HG03575 (cell line): ENCODE data around the gene ACADS.

Experiments used
- ATAC-seq: cut with Tn5 transposase; IDR thresholded peaks from one replicate; pipeline ENCODE4 v1.9.1; 2021; ENCODE audit not compliant: unreplicated experiment, insufficient number of reproducible peaks, low FRiP score; ENCODE audit errors: extremely low read depth

The ACADS gene, protein sequence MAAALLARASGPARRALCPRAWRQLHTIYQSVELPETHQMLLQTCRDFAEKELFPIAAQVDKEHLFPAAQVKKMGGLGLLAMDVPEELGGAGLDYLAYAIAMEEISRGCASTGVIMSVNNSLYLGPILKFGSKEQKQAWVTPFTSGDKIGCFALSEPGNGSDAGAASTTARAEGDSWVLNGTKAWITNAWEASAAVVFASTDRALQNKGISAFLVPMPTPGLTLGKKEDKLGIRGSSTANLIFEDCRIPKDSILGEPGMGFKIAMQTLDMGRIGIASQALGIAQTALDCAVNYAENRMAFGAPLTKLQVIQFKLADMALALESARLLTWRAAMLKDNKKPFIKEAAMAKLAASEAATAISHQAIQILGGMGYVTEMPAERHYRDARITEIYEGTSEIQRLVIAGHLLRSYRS

DNA sequence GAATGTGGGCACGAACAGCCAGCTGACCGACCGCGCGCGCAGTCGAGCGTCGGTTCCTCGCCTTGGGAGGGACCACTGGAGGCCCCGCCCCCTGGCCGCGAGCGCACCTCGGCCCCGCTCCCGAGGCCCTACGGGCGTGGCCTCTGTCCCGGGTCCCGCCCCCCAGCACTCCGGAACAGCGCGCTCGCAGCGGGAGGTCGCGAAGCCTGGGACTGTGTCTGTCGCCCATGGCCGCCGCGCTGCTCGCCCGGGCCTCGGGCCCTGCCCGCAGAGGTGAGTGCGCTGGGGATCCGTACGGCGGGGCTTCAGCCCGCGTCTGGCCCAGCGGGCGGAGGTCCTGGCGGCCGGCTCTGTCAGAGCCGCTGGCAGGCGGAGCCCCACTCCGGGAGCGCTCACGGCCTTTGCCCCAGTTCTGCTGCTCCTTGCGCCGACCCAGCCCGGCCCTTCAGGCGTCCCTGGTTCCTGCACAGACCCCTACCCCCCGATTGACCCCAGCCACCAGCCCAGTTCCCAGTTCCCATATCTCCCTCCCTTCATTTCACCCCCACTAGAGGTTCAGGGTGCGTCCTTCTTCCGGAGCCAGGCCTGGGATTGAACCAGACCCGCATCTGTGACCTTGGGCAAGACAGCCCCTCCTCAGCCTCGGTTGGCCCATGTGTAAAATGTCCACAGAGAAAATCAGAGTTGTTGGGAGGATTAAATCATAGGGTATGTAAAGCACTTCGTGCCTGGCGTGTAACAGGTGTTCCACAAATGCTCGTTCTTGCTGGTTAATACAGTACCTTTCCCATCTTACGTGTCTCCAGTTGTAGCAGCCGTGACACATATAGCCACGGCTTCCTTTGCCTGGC, at the start of gene ACADS:
Gene ACADS (plus strand): TSS at position 168 of the 851 bp plus-strand sequence. CDS start 60 bp downstream, at position 228.
- ATAC-seq = no peak

DNA sequence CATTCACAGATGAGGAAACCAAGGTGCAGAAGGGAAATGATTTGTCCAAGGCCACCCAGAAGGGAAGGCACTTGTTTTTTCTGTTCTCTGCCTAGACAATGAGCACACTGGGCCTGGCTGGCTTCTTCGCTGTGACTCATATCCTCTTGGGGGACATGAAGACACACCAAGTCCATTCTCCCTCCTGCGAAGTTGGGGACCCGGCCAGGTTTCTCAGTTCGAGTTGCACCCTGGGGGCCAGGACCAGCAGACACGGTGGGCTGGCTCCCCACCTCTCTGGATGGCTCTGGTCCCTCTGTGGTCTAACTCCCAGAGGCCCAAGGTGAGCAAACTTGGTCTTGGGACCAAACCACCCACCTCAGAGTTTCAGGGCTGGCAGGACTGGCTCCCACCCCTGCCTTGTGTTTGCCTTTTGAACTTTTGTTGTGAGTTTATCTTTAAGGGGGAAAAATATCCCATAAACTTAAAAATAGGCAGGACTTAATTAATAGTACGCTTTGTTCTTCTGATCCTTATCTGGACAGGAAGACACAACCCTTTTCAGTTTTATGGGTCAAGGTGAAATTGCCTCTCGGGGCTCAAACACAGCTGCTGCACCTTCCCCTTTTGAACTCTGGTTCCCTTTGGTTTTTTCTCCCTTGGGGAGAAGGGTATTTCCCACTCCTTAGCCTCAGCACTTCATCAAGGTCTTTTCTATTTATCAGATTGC, 47.7 kb upstream of the ACADS start:
- ATAC-seq = no peak

DNA sequence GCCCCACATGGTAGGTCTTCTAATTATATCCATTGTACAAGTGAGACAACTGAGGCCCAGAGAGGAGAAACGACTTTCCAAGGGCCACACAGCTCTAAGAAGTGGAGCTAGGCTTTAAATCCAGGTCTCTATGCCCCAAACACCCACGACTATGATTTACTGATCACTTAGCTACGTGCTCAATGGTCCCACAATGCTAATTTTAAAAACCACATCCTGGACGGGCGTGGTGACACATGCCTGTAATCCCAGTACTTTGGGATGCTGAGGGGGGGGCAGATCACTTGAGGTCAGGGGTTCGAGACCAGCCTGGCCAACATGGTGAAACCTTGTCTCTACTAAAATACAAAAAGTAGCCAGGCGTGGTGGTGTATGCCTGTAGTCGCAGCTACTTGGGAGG, 47.1 kb upstream of the ACADS start:
- ATAC-seq = no peak

DNA sequence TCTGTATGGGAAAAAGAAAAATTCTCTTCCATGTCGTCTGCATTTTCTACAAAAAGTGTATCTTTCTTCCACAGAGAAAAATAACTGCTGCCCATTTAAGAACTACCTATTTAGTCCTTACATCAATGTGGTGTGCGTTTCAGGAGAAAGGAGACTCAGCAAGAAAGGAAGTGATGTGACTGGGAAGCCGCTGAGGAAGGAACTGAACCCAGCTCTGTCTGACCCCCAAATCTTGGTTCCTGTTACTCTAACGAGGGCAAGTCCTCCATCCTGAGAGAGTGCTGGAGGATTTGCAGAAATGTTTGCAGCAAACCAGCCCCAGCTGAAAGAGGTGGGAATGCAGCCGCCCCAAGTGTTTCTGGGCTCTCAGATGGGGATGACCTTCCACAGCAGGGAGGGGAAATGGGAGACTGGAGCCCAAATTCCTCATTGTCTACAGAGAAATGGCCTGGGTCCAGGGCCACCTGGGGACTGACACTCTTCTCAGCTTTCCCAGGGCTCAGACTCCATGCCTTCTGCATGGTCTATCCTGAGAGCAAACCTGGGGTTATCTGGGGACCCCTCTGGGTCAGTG, 45.4 kb upstream of the ACADS start:
- ATAC-seq = no peak

DNA sequence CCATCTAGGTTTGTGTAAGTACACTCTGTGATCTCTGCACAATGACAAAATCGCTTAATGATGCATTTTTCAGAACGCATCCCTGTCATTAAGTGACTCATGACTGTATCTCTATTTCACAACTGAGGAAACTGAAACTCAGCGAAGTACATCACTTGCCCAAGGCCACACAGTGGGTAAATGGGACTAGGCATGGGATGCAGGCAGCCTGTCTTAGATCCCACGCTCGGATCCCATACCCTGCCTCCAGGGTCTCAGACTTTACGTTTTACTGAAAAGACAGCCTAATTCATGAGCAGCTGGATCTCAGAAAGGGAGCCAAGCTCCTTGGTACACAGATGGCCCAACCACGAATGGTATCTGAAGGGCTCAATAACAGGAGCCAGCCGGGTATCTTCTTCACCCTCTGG, 41.1 kb upstream of the ACADS start:
- no peak for ATAC-seq

DNA sequence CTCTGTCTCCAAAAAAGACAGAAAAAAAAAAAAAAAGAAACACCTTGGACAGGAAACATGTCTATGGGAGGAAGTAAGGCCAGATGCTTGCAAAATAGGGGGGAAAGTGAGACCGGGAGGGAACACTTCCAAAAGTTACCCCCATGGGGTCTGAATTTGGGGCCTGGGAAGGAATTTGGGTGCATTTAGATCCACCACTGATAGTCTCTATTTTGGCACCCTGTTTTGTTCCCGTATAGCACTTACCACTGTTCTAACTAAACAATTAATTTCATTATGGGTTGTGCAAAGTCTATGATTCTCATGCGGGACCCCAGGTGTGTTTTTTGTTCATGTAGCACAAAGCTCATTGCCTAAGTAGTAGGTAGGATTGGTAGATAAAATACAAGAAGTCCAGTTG, 40.1 kb upstream of the ACADS start:
- no peak for ATAC-seq

DNA sequence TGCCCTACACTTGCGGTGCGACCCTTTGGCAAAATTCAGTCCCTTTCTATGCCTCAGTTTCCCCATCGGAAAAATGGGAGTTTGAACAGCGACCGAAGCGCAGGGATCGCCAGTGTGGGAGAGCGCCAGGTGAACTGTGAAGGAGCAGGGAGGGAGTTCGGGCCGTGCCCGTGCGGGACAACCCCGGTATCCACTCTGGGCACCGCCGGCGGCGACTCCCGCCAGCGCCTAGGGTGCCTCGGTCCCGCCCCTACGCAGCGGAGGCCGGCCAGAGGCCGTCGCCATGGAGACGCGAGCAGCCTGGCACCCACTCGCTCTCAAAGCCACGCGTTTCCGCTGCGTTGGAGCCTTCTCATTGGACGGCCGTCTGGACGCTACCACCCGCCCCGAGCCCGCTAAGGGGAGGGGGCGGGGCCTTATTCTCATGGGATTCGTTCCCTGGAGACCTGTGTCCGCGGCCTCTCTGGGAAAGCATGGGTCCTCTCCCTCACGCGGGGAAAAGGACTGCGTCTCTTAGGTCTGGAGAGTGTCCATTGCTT, 39.4 kb upstream of the ACADS start:
- ATAC-seq = peak; percentile 25

DNA sequence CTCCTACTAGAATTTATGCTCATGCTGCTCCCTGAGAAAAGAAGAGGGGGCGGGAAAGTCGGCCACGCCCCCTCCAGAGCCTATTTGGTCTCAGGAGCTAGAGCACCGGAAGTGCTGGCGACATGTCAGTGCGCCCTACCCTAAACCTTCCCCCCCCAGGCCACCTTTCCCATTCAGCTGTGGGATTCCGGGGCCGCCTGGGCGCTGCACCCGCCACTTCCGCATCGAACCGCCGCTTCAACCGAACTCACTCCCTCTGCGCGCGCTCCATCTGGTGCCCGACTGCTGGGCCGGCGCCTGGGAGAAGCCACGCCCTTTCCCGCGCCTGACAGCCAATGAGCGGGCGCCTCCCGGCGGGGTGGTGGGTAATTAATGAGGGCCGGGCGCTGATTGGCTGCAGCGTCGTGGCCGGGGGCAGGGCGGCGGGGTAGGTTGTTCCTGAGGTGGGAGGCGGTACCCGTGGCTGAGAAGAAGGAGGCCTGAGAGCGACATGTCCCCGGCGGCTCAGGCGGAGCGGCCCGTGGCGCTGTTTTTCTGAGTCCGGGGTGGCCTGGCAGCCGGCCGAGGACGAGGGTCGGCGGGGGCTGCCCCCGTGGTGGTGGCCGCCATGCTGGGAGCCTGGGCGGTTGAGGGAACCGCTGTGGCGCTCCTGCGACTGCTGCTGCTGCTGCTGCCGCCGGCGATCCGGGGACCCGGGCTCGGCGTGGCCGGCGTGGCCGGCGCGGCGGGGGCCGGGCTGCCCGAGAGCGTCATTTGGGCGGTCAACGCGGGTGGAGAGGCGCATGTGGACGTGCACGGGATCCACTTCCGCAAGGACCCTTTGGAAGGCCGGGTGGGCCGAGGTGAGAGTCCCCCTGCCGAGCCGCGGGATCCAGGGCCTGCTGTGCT, 38.7 kb upstream of the ACADS start, which contains the start of gene MLEC:
Gene MLEC (plus strand): TSS at position 460 of the 888 bp plus-strand sequence. CDS start 148 bp downstream, at position 608.
- ATAC-seq = peak; percentile 37

DNA sequence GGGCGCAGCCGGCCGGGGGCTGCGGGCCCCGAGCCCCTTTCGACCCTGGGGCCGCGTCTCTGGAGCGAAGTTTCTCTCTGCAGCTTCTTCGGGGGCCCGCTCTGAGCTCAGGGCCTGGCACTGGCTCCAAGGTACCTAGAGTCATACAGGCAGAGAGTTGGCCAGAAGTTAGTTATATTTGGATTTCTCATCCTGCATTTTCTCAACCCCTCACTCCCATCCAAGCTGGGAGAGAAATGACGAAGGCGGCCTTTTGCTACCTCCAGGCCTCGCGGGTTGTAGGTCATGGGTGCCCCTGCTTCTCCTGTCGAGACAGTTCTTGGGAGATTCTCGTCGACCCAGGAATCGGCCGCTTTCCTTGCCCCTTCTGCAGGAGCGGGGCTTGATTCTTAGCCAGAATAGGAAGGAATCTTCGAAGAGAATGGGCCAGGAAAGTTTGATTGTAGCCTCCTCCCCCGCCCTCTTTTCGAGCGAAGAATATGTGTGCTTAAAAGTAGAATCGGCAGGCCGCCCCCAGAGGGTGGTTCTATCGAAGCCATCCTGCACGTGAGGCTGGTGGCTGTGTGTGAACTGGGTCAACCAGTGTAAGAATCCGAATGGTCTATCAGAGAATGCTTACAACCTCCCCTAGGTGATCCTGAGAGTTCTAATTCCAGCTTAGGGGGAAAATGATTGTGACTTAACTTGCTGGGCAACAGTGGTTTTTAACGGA, 37.9 kb upstream of the ACADS start:
- ATAC-seq = no peak

DNA sequence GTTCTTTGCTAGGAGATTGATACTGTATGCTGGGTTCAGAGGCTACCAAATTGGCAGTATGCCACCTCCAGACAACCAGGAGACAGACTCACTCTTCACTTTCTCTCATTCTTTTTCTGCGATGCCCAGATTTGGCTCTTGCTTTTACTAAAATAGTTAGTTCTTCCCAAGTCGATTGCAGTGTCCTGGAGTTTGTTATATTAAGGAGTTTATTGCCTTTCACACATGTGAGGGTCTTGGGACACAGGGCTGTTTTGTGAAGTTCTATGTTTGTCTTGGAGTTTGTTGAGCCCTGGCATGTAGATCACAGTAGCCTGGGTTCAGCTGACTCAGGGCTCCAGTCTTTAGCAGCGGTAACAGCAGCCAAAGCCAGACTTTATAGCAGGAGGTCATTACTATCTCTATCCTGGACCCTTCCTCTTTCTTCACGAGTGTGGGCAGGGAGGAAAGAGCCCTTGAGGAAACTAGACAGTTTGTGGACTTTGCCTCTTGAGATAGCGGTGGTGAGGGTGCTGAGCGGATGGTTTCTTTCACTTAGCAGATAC, 37.0 kb upstream of the ACADS start:
- no peak for ATAC-seq

DNA sequence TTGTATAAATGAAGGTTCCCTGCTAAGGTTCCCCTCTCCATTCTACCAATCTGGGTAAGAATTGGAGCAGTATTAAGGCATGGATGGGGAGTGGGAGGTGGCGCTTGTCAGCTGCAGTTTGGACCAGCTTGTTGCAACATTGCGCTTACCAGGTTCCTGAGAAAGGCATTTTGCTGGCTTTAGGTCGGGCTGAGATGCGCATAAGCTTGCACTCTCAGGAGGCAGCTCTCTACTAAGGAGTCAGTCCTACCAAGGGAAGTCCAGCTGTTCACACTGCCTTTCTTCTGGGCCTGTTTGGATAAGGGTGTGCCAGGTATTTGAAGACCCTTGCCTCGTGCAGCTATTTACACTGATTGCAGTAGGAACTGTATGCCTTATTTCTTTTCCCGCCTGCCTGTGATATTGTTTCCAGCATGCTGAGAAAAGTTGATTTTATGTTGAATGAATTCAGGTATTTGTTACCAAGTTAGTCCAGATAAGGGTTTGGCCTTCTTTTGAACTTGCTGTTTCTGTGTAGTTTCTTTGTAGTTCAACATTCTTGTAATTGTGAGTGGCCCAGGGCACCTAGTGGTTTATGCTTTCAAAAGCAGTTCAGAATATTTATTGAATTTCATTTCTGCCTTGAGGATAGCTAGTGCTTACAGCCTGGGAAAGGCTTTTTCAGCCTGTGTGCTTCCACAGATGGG, 36.1 kb upstream of the ACADS start:
- no peak for ATAC-seq

DNA sequence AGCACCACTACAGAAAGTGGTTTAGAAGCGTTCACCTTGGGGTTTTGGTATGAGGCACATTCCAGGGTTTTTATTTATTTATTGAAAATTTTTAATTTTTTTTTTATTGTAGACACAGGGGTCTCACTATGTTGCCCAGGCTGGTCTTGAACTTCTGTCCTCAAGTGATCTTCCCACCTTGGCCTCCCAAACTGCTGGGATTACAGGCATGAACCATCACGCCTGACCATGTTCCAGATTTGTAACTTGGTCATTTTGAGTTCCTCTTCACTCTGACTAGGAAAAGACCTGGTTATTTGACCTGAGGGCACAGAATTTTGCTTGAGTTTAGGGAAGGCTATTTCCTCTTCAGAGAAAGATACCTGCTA, 35.6 kb upstream of the ACADS start:
- no peak for ATAC-seq

DNA sequence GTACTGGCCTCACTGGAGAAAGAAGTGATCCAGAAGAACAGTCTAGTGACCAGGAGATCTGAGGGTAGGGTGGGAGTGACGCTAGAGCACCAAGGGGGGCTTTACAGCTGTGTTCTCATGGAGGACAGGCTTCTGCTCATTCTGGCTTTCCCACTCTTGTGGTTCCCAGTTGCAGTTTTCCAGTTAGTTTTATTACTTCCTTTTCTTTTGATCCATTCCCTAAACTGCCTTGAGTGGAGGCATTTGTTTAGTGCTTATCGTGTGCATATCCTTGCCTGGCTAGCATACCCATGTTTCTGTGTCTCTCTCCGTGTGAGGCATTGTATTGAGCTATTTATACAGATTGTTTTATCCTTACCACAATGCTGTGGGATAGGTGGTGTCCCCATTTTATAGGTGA, 34.6 kb upstream of the ACADS start:
- ATAC-seq = no peak

DNA sequence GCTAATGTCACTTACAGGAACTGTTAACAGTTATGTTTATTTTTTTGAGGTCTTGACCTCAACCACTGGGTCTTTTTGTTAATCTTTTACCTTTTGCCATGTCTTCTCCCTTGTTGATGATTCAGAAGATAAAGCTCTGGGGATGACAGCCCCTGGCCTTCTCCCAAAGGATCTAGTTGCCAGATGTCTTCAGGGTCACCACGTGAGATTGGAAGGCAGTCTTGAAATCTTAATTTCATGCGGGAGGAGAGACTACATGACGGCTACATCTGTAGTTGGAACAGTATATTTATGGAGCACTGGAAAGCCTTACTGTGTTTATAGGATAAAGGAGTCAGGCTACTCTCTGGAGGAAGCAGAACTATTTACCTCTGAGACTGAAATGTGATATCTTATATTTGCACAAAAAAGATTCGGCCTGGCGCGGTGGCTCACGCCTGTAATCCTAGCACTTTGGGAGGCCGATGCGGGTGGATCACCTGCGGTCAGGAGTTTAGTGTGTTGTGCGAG, 33.0 kb upstream of the ACADS start:
- no peak for ATAC-seq

DNA sequence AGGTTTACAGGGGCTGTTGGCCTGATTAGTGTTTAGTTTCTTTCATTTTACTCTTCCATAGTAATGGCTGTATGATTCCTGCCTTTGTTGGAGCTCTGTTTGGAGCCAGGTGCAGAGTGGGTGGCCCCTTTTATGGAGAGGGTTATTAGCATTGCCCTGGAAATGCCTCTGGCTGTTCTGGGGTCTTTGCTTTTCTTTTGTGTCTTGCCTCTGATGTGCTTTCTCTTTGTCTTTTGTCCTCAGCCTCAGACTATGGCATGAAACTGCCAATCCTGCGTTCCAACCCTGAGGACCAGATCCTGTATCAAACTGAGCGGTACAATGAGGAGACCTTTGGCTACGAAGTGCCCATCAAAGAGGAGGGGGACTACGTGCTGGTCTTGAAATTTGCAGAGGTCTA, 31.8 kb upstream of the ACADS start:
- no peak for ATAC-seq

DNA sequence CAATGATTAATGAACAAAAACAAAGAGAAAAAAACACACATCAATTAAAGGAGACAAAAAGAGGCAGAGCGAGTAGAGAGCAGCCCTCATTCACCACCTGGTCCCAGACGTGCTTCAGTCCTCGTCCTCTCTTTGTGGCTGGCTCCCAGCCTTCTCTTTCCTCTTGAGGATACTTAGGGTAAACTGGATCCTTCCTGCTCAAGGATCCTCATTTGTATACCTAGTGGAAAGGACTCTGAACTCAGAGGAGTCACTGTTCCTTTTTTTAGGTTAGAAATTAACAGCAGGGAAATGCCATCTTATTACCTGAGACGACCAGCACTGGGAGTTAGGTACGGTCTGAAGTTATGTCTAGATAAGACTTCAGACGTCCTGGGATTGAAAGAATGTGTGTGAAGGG, 29.0 kb upstream of the ACADS start:
- no peak for ATAC-seq
